HG03039 (cell line): ENCODE results near the gene OVCA2.

Experiments
- ATAC-seq: cut with Tn5 transposase; IDR thresholded peaks from one replicate; pipeline ENCODE4 v1.9.1; 2021; ENCODE audit warnings: mild to moderate bottlenecking, moderate library complexity; ENCODE audit not compliant: unreplicated experiment

Gene OVCA2

DNA sequence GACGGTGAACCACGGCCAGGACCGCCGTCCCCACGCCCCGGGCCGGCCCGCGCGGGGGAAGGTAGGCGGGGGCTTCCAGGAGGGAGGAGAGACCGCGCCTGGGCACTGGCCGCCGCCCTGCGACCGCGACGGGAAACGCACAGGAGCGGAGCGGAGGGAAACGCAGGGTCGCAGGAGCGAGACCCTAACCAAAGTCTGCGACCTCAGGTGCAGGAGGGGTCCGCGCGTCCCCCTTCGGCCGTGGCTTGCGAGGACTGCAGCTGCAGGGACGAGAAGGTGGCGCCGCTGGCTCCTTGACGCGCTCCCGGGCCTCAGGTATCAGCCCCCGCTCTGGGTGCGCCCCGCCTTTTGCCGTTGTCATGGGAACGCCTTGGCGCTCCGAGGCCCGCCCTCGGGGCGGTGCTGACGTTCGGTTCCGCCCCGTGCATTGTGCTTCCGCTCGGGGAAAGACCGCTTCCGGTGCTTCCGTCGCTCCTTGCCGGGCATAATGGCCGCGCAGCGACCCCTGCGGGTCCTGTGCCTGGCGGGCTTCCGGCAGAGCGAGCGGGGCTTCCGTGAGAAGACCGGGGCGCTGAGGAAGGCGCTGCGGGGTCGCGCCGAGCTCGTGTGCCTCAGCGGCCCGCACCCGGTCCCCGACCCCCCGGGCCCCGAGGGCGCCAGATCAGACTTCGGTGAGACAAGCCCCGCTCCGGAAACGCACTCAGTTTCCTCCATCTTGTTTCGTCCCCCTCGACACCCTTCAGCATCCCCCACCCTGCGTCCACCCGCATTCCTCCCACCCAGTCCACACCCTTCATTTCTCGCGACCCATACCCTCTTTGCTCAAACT is at the start of gene OVCA2:
TSS of gene OVCA2 (plus strand) at position 462 of the 829 bp plus-strand sequence. CDS start at position 488, 26 bp downstream.
- peak; percentile 86 for ATAC-seq

DNA sequence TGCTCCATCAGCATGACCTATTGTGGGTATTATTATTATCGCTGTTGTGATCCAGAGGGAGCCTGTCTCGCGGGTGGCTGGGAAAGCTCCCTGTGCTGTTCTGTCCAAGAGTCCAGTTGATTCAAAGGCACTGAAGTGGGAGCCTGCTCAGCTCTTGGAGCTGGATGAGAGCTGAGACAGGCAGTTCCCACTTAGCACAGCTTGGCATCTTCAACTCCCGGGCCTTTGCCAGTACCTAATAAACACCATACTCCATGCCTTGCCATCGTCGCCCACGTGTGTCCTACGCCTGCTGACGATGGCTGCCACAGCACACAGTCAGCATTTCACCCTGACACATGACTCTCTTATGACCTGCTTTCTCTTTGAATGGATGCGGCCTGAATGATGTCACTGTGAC is 49.3 kb upstream of the OVCA2 start:
- no peak for ATAC-seq

DNA sequence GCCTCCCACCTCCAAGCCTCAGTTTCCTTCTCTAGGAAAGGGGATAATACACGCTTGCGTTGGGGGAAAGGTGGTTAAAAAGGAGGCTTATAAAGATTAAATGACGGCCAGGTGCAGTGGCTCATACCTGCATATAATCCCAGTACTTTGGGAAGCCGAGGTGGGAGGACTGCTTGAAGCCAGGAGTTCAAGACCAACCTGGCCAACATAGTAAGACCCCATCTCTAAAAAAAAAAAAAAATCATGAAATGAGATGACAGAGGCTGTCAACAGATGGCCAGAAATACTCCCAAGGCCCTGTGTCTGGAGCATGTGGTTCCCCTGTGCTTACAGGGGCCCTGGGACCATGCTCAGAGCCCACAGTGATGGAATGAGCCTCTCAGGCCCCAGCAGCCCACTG is 47.1 kb upstream of the OVCA2 start:
- ATAC-seq, result no peak

DNA sequence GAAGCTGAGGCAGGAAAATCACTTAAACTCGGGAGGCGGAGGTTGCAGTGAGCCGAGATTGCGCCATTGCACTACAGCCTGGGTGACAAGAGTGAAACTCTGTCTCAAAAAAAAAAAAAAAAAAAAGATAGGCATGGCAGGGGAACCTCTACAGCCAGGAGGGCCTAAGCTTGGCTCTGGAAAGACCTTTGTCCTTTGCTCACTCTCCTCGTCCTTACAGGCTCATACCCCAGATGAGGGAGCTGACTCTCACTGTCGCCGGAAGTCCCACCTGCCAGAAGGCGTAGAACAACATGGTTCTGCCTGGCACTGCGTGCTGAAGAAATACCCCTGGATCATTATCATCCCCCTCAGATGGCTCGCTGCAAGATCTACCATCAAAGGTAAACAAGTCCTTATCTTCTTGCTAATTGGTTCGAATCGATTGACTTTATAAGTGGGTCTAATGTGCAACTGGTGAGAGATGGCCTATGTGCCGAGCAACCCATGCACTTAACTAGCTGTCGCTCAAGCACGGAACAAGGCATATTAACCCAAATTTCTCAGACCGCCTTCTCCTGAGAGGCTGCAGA is 46.4 kb upstream of the OVCA2 start:
- ATAC-seq, result no peak

- ATAC-seq, result no peak
Measured at GRCh38 chr17:1995907-1996799, 45.7 kb upstream of the OVCA2 start.

GRCh38 chr17:1996800-1997288 is 45.0 kb upstream of the OVCA2 start:
- ATAC-seq, result no peak

GRCh38 chr17:1997289-1997926 is 44.4 kb upstream of the OVCA2 start:
- no peak for ATAC-seq

- no peak for ATAC-seq
Measured at GRCh38 chr17:1997927-1998742, 43.7 kb upstream of the OVCA2 start.

GRCh38 chr17:1999557-2000251 is 42.1 kb upstream of the OVCA2 start:
- no peak for ATAC-seq

GRCh38 chr17:2002767-2003329 is 39.0 kb upstream of the OVCA2 start:
- ATAC-seq, result no peak

DNA sequence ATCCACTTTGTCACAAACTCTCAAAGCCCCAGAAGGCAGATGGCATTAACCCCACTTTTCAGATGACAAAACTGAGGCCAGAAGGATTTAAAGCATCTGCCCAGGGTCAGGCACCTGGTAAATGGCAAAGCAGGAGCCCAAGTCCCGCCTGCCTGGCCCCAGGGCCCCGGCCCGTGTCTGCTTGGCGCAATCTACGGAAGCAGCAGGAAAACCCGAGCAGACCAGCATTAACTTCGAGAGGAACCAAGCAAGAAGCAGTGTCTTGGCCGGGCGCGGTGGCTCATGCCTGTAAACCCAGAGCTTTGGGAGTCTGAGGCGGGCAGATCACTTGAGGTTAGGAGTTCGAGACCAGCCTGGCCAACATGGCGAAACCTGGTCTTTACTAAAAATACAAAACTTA is 38.3 kb upstream of the OVCA2 start:
- no peak for ATAC-seq

GRCh38 chr17:2004435-2004952 is 37.3 kb upstream of the OVCA2 start:
- no peak for ATAC-seq

- ATAC-seq, result no peak
Measured at GRCh38 chr17:2008332-2009126, 33.3 kb upstream of the OVCA2 start.

- ATAC-seq, result no peak
Measured at GRCh38 chr17:2009737-2010136, 32.1 kb upstream of the OVCA2 start.

GRCh38 chr17:2011411-2012371 is 30.1 kb upstream of the OVCA2 start:
- no peak for ATAC-seq

DNA sequence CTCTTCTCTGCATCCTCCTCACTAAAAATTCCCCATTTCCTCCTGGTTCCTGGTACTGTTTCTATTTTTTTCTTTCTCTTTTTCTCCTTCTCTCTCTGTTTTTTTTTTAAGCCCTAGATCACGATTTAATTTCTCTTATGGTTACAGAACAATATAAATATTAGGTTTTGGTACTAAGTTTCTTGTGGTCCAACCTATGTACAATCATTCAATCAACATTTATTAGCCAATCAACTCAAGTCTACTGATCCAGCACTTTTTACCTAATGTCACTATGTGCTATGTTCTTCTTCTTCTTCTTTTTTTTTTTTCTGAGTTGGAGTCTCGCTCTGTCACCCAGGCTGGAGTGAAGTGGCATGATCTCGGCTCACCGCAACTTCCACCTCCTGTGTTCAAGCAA is 29.3 kb upstream of the OVCA2 start:
- ATAC-seq, result no peak
